Stromal cell of bone marrow (primary cell): ENCODE data around the gene ATP2A1.

Source experiments
- DNase-seq: peaks from one replicate; pipeline ENCODE4 v3.0.0-alpha.2; 2012; ENCODE audit warnings: low read depth

ATP2A1 gene

DNA sequence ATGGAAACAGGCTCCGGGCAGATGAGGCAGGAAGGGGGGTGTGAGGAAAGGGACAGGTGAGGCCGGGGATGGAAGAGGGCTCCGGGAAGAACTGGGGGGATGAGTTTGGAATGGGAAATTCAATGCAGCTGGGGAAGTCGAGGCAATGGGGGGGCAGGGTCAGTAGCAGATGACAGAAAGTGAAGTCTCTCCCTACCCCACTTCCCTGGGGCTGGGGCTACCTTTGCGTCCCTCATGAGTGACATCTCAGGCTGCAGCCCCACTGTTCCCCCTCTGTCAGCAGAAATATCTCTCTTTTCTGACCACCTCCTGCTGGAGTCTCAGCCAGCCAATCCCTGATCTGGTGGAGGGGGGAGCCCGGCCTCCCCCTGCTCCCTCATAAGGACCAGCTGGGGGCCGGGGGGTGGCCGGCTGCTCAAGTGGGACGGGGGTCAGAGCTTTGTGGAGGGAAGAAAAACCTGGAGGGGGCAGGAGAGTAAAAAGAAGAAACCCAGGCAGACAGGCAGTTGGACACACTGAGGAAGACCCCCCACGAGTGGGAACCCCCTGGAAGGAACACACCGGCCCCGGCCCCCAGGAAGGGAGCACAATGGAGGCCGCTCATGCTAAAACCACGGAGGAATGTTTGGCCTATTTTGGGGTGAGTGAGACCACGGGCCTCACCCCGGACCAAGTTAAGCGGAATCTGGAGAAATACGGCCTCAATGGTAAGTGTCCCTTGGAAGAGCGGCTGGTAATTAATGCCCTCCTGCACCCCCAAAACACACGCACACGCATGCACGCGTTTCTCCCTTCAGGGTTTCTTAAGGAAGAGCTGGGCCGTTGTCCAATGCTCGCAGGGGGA is at the start of gene ATP2A1:
Gene ATP2A1, plus strand, starts transcription at position 406 of the 844 bp plus-strand sequence. Its CDS starts 184 bp downstream, at position 590.
- no peak for DNase-seq

DNA sequence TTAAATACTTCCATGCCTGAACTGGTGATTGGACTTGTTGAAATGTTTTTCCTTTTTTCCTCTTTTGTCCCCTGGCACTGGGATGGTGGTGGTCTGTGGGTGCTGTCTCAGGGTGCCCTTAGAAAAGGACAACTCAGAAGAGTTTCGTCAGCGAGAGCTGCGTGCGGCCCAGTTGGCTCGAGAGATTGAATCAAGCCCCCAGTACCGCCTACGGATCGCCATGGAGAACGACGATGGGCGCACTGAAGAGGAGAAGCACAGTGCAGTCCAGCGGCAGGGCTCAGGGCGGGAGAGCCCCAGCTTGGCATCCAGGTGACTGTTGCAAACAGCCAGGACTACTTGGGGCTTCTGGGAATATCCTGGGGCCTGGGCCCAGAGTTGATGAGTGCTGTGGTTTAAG is 48.5 kb upstream of the ATP2A1 start:
- no peak for DNase-seq

DNA sequence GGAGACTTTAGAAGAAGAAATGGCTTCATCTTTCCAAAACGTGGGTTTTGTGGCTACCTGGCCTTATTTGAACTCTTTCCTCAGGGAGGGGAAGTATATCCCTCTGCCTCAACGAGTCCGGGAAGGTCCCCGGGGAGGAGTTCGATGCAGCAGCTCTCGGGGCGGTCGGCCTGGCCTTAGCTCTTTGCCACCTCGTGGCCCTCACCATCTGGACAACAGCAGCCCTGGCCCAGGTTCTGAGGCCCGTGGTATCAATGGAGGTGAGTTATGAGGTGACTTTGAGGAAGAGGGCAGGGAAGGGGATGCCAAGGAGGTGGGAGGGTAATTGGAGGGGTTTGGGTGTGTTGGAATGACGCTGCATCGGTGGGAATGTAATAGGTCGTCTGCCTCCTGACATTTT is 47.8 kb upstream of the ATP2A1 start:
- no peak for DNase-seq

DNA sequence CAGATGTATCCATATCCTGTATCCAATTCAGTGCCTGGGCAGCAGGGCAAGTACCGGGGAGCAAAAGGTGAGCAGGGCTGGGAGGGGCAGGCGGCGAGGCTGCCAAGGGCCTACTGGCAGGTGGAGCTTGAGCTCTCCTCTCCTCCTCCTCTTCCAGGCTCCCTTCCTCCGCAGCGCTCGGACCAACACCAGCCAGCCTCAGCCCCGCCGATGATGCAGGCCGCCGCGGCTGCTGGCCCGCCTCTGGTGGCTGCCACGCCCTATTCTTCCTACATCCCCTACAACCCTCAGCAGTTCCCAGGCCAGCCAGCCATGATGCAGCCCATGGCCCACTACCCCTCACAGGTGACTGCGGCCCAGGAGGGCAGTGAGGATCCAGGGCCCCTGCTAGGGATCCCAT is 43.9 kb upstream of the ATP2A1 start:
- no peak for DNase-seq

DNA sequence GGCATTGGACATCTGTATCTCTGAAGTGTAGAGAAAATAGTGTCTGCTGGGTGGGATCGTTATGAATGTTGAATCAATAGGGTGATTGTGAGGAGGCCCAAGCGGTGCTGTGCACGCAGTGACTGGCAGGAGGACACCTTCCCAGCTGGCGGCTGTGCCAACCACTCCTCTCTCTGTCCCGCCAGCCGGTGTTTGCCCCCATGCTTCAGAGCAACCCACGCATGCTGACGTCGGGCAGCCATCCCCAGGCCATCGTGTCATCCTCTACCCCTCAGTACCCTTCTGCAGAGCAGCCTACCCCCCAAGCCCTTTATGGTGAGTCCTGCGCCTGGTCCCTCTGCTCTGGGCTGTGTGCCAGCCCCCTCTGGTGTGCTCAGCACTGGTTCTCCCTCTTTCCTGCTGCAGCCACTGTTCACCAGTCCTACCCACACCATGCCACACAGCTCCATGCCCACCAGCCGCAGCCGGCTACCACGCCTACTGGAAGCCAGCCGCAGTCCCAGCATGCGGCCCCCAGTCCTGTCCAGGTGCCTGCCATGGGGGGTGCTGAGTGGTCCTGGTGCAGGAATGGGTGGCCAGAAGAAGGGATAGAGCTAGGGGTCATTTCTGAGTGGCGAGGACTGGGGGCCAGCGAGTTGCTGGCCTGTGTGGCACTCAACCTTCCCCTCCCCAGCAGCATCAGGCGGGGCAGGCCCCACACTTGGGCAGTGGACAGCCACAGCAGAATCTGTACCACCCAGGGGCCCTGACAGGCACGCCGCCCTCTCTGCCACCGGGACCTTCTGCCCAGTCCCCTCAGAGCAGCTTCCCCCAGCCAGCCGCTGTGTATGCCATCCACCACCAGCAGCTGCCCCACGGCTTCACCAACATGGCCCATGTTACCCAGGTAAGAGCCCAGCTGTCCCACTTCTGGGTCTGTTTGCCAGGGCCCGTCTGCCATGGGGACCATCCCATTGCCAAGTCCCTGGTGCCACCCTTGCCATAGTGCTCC is 43.1 kb upstream of the ATP2A1 start:
- no peak for DNase-seq

DNA sequence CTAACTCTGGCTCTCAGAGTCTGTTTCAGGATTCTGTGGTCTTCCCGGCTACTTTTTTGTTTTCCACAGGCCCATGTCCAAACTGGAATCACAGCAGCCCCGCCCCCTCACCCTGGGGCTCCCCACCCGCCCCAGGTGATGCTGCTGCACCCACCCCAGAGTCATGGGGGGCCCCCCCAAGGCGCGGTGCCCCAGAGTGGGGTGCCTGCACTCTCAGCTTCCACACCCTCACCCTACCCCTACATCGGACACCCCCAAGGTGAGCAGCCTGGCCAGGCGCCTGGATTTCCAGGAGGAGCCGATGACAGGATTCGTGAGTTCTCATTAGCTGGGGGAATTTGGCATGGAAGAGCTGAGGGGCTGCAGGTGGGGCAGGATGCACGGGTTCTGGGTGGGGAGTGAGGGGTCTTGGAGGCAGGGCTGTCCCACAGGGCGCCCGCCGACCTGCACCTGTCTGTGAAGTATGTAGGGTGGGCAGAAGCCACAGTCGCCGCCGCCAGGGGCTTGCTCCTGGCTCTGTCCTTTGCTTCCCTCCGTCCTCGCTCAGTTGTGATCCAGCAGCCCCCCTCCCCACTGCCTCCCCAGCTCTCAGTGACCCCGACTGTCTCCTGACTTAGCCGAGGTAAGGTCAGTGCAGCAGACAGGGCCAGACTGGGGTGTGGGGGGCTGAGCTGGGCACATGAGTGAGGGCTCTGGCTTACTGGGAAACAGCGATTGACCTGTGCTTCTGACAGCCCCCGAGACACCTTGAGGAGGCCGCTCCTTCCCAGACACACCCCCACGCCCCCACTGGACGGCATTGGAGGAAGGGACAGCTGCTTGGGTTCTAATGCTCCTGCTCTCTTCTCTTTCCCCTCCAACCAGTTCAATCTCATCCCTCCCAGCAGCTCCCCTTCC is 42.2 kb upstream of the ATP2A1 start:
- no peak for DNase-seq

DNA sequence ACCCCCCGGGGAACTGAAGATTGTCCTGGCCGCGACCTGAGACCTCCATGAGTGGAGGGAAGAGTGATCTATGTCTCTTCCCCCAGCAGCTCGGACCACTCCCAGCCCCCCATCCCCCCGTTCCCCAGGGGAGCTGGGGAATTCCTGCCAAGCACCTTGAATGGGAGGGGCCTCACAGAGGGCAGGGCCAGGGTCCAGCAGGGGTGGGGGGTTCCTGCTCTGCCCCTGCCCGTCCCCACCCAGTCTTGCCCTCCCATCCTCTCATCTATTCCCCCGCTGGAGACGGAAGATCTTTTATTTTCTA is 41.6 kb upstream of the ATP2A1 start:
- no peak for DNase-seq

DNA sequence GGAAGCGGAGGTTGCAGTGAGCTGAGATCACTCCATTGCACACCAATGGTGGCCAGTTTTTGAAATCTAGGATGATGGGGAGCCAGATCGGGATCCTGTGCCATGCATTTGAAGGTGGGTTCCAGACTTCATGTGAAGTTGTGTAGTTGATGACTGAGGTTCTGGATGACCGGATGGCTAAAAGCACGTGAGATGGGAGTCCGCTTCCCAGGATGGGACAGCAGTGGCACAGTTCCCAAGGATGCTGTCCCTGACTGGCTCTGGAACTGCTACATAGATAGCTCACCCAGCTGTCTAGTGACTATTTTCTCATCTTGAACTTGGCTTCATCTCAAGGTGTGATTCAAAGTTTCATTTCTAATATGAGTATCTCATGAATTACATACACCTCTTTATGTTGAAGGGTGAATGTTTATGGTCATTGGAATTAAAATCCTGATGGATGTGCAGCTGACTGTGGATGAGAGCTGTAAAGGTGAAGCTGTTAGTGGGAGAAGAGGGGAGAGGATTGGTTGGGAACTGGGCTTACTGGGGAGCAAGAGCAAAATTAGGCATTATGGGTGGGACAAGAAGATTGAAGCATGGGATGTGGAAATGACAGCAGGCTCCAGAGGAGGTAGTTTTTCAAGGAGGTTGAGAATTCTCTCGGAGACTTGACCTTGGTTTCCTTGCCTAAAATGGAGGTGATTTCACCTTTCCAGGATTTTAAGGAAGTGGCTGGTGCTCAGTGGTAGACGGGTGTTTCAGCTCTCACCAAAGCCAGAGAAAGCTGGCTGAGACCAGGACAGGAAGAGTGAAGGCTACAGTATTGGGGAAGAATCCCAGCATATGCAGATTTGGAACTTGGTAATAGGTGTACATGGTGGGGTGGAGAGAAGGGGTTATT is 40.4 kb upstream of the ATP2A1 start:
- no peak for DNase-seq

DNA sequence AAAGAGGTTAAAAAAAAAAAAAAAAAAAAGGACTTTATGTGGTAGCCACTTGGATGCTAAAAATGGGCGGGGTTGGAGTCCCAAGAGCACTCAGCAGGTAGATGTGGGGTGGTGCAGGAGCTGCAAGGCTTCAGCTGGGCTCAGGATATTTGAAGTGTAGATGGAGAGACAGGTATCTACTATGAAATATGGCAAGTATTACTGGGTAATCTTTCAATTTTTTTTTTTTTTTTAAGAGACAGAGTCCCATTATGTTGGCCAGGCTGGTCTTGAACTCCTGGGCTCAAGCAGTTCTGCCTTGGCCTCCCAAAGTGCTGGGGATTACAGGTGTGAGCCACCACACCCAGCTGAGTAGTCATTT is 39.8 kb upstream of the ATP2A1 start:
- DNase-seq: no peak

DNA sequence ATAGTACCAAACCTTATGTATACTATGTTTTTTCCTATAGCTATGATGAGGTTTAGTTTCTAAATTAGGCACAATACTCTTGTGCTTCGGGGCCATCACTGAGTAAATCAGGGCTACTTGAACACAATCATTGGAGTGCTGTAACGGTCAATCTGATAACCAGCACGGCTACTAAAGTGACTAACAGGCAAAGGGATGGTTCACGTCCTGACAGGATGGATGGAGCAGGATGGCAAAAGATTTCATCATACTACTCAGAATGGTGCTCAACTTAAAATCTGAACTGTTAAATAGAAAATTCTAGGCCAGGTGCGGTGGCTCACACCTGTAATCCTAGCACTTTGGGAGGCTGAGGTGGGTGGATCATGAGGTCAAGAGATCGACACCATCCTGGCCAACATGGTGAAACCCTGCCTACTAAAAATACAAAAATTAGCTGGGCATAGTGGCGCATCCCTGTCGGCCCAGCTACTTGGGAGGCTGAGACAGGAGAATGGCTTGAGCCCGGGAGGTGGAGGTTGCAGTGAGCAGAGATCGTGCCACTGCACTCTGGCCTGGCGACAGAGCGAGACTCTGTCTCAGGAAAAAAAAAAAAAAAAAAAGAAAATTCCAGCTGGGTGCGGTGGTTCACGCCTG is 39.2 kb upstream of the ATP2A1 start:
- DNase-seq: no peak

DNA sequence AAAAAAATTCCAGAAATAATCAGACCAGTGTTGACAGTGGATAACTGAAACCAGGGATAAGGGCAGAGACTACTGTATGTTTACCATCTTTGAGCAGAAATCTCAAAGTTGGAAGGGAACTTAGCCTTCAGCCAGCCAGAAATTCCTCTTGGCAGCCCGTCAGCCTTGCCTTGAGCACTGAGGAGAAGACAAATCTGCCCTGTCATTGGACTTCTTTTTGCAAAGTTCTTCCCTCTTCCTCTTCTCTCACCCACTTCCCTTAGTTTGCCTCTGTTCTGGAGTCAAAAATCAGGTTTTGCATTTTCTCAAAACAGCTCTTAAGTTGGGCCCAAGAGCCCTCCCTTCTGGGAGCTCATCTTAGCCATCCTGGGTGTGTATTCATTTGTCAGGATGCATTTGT is 38.4 kb upstream of the ATP2A1 start:
- no peak for DNase-seq

DNA sequence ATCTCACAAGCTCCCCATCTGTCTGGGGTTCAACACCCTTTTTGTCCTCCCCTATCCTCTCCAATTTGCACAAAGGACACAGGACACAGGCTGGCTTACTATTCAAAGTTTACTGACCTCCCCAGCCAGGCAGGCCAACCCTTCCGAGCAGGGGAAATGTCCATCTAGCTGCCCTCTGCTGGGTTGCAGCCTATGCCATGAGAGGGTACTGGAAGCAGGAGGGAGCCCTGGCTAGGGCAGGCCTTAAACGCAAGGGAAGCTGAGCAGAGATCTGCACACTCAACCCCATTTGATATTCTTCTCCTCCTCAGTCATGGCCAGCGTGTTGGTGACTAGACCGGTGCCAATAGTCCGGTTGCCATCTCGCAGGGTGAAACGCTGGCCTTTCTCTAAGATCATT is 35.6 kb upstream of the ATP2A1 start:
- DNase-seq: no peak

DNA sequence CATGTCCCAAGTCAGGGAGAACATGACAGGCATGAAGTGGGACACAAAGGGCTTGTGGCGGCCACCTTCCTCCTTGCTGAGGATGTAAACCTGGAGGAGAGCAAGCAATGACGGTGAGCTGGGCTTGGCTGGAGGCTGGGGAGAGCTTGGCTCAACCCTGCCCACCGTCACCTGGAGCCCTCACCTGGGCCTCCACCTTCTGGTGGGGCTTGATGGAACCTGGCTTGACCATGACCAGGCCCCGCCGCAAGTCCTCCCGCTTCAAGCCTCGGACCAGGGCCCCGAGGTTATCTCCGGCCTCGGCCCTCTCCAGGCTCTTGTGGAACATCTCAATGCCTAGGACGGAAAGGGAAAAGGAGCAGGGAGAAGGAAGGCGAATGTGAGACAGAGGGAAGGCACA is 34.5 kb upstream of the ATP2A1 start:
- DNase-seq: no peak

DNA sequence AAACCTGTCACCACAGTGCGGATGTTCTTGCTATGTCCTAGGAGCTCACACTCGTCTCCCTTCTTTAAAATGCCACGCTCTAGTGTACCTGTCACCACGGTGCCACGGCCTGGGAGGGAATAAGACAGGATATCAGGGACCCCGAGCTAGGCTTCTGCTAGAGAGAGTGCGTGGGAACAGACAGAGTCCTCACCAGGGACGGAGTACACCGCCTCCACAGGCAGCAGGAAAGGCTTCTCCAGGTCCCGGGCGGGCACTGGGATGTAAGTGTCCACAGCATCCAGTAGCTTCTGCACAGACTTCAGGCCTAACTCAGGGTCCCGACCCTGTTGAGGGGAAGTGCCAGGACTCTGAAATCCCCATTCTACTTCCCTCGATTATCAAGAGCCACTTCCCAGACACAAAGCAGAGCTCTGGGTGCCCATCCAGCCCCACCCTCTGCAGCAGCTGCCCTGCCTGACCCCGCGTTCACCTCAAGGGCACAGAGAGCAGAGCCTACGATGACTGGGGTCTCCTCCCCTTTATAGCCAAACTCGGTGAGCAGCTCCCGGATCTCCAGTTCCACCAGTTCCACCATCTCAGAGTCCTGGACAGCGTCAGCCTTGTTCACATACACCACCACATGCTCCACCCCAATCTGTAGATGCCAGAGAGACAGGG is 33.9 kb upstream of the ATP2A1 start:
- DNase-seq: no peak

DNA sequence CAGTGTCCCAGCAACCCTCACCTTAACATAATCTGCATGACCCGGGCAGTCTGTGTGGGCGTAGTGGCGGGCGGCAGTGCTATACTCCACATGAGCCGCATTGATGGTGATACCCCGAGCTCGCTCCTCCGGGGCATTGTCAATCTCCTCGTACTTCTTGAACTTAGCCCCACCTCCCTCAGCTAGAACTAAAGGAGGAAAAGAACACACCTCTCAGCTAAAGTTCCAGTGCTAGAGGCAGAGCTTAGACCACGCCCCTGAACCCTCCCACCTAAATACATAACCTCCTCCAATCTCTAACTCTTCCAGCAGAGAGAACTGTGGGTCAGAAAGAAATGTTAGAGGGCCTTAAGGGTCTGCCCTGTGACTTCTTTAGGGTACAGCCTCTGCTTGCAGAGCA is 33.0 kb upstream of the ATP2A1 start:
- DNase-seq: no peak

DNA sequence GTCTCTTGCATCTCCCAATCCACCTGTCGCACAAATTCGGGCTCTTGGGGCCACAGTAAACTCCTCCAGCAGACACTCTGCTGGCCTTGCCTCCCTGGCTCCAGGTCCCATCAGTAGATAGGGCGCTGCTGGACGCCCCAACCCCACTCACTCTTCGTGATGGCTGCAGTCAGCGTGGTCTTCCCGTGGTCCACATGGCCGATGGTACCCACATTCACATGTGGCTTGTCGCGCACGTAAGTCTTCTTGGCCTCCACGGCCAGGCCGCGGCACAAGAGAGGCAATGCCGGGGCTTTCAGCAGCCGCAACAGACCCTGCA is 32.6 kb upstream of the ATP2A1 start:
- no peak for DNase-seq

DNA sequence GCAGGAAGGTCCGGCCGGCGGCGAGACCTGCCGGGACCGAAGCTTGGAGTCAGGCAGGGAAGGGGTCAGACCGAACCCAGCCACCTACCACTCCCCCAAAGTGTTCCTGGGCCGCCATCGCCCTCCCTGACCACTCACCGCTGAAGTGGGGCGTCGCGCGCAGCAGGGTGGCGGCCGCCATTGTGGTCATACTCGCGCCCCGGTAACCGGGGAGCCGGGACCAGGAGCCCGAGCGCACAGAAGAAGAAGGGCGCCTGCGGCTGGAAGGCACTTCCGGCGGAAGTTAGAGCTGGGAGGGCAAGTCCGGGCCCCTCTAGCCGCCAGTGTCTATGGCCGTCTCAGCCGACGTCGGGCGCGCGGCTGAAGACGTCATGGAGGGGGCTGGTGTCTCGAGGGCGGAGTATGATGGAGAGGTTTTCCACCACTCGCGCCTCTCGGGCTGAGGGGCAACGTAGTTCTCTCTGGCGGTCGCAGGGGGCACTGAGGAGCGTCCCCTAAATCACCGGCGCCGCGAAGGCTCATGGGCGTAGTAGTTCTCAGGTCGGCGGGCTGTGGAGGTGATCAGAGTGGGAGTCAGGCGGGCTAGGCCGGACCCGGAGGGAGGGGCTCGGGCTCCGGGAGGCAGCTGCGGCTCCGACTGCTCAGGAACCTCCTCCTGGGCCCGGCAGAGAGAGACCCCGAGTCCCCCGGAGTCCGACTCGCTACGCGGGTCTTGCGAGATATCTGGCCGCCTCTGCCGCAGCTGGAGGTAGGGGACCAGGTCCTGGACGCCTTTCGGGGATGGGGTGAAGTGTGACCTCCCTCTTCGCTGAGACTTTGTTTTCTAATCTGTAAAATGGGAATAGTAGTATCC is 32.0 kb upstream of the ATP2A1 start, which contains the start of gene TUFM:
Gene TUFM, minus strand, starts transcription at position 269 of the 853 bp plus-strand sequence. Its CDS starts 79 bp downstream, at position 190.
- DNase-seq: peak; percentile 97

DNA sequence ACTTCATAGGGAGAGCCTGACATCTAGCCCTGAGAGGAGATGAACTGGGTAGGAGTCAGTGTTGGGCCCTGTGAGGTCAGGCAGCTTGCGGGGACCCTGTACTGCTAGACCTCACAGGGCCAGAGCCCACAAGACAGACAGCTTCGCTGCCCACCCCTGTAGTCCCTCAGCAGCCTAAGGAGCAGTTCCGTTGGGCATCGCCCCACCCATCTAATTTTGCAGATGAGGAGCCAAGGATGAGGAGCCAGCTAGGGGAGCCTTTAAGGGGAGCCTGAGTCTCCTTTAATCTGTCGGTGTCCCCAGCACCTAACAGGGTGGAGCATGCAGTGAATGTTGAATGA is 31.4 kb upstream of the ATP2A1 start:
- no peak for DNase-seq

DNA sequence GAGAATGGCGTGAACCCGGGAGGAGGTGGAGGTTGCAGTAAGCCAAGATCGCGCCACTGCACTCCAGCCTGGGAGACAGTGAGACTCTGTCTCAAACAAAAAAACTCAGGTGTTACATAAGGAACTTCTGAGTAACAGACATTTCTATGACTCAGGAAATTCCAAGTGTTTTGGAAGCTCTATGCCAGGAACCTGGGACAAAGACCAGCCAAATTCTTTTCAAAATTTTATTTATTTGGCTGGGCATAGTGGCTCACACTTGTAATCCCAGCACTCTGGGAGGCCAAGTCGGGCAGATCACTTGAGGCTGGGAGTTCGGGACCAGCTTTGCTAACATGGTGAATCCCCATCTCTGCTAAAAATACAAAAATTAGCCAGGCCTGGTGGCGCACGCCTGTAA is 19.9 kb upstream of the ATP2A1 start:
- no peak for DNase-seq
